HG02970 (cell line): Measurements from ENCODE around the gene TMEM30B.

Experiments
- ATAC-seq: cut with Tn5 transposase; IDR thresholded peaks from one replicate; pipeline ENCODE4 v1.9.1; 2021; ENCODE audit warnings: mild to moderate bottlenecking, moderate library complexity, moderate number of reproducible peaks; ENCODE audit not compliant: unreplicated experiment, low FRiP score

Gene TMEM30B

DNA sequence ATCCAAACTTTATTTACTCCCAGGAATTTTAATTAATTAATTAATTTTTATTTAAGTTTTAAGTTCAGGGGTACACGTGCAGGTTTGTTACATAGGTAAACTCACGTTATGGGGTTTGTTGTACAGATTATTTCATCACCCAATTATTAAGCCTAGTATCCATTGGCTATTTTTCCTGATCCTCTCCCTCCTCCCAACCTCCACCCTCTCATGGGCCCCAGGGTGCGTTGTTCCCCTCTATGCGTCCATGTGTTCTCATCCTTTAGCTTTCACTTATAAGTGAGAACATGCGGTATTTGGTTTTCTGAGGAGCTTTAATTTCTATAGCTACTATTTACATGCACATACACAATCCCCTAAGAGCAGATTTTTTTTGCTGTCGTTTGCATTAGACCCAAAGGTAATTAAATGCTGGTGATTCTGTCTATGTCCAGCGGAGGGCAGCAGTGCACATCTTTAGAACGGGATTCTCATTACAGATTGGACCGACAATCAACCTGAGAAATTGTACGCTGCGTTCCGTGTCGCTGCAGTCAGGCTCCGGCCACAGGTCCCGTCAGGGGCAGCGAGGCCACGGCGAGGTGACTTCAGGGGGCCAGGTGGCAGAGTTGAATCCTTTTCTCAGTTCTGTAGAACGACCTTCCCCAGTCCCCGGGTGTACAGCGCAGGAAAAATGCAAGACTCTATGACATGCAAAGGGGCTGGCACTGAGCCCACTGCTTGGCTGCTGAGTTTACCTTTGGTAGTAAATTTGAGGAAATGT, 11.6 kb downstream of the TMEM30B start:
- peak; percentile 79 for ATAC-seq

DNA sequence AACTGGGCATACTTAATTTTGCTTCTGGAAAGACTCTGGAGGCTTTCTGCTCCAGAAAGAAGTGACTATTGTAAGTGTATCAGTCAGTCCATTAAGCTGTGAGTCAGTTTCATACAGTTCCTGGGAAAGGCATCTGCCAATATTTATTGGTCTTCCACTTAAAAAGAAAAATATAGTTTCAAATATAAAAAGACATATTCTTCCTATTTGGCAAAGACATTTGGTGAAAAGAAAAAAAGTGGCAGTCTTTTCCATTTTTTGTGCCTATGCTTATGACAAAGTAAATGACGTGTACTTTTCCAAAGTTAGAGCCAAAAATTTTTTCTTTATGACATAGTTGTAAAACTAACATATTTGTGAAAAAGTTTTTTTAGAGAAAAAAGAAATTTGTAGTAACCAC, 12.3 kb downstream of the TMEM30B start:
- ATAC-seq, result no peak

DNA sequence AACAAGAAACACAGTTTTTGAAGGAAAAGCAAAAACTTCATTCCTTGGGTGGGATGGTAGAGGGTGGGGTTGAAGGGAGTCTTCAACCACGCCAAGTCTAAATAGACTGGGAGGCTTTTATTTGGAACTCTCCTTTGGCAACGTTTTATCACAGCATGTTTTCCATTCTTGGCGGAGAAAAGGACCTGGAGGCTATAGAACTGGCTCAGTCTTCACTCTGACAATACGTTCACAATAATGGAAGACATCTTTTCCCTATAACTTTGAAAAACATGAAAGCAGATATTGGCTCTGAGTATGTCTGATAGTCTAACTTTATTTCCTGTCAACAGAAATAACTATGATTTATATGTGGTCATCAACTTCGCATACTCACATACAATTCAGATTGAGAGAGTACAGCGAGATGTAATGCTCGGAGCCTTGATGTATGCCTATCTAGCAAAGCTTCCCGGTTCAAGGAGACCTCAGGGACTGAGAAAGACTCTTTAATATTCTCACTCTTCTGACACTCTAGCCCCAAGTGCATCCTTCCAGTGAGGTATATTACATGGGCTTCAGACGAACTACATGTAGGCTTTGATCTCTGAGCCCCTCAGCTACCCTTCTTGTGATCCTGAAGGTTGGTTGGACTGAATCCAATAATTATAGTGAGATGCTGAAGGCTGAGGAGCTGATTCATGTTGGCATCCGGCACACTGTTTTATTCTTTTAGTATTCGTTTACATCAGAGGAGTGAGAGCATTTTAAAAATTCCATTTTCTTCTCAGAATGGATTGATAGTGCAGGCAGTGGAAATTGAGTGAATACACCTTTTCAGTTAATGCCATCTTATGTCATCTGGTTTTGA, 14.0 kb downstream of the TMEM30B start:
- ATAC-seq, result no peak

DNA sequence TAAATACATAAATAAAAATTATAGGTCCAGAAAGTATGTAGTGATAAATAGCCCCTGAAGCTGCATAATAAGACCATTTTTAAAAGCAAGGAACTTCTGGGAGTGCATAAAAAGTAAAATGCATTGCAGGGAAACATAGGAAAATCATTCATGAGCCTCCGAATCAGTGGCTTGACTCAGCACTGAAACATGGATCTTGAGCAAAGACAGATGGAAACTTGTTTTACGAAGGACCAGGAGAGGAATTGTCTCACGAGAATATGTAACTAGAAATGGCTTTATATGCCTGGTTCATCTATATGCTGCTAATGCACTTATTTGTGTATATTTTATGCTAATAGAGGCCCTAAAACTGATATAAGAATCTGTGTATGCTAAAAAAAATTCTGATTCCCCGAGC, 14.7 kb downstream of the TMEM30B start:
- ATAC-seq, result no peak

DNA sequence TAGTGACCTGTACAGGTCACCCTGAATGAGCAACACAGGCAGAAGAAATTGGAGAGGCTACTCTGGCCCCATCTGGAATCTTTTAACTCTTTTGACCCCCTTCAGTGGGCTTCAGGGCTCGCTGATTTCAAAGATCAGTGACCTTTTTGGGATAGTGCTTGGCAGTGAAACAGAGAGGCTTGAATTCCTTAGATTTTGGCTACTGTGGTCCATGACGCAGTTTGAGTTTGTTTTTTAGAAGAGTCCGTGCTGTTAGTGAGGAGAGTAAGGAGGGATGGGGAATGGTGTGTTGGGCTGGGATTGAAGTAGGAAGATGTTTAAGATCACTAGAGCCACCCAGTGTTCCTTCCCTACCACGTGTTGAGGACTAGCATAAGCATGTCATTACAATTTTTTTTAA, 16.5 kb downstream of the TMEM30B start:
- no peak for ATAC-seq

DNA sequence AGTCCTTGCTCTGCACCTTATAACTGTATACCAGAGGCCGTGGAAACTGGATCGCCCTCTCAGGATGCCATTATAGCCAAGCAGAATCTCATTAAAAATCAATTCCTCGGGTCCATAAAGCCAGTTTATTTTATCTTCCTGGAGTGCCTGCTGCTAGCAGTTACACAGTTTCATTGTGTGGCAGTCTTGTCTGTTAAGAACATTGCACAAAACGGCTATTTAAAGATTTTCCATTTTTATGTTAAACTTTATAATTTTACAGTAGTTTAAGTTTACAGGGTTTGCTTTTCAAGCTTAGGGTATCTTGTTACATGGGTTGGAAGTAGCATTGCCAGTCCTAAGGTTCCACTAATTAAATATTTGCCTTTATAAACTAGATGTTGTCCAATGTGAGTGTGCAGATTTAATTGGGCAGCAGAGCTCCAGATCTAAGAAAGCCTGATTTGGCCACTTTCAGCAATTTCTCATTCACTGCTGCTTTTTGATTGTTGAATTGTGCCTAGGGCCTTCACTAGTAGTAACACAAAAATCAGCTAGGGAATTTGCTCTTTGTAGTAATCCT, 17.0 kb downstream of the TMEM30B start:
- no peak for ATAC-seq

DNA sequence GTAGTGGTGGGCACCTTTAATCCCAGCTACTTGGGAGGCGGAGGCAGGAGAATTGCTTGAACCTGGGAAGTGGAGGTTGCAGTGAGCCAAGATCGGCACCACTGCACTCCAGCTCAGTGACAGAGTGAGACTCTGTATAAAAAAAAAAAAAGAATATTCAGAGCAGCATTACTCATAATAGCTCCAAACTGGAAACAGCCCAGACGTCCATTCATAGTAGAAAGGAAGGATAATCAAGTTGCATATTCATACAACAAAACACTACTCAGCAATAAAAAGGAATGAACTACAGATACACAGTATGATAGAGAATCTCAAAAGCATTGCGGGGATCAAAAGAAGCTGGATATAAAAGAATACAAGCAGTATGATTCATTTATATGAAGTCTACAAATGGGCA, 19.1 kb downstream of the TMEM30B start:
- ATAC-seq, result no peak

DNA sequence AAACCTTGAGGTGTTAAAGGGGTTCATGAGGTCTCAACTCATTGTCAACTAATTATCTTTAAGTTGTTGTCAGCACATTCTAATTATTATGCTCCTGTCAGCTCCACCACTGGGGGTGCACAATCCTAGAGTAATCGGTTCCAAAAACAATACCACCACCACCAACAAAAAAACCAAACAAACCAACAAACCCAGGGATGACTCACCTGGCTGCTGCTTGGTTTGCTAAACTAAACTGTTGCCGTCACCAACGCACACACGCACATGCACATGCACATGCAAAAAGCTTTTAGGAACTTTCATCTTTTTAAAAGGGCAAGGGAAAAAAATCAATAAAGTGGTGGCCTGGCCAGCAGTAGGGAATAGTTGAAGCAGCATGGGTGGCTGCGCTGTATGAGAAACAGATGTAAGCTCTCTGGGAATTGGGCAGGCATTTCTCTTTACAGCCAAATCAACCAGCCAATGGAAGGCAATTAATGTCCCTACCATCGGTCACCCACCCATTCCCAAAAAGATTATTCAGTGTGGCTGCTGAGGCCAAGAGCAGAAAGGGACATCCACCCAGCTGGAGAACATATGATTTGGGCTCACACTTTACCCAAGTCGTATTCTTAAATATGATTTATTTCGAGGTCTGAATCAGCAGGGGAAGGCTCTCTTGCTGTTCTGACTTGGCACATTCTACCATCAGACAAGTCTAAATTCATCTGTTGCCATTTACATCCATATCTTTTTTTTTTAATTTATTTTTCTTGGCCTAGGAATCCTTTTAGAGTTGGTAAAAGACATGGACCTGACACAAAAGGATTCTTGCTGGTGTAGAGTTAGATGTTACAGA, 20.0 kb downstream of the TMEM30B start:
- no peak for ATAC-seq

DNA sequence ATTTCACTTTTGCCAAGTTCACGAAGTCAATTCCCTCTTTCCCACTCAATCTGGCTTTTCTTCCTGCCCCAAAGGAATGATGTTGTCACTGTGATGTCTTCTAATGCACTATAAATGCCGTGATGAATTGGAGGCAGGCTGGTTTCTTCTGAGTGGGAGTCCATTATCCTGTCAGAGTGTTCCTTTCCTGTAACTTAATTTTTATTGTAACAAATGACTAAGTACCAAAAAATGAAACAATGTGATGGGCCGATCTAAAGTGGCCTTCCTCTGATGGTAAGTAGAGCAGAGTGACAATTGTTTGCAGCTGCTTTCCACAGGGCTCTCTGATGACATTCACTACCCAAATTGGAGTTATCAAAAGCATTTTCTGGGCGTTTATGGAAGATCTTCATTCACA, 22.2 kb downstream of the TMEM30B start:
- ATAC-seq, result no peak

DNA sequence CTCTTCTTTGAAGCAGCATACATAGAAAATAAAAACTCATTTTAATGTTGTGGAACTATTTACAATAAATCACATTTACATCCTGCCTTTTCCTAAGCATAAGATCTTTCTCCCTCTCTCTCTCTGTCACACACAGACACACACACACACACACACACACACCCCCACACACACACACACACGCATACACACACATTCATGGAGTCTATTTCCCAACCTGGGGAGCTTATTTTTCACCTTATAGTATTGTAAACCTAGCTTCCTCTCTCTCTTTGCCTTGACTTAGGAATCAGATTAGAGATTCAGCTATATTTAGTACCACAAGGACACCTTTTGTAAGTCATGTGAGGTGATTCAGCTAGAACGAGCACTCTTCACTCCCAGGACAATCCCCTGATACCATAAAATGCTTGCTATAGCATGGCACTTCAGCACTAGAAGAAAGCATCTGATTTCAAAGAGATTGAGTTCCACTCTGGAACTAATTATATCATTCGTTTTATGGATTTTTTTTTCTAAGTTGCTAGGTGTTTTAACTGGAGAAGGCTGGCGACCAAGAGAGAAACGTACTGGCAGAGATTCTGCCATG, 23.6 kb downstream of the TMEM30B start:
- ATAC-seq, result no peak

DNA sequence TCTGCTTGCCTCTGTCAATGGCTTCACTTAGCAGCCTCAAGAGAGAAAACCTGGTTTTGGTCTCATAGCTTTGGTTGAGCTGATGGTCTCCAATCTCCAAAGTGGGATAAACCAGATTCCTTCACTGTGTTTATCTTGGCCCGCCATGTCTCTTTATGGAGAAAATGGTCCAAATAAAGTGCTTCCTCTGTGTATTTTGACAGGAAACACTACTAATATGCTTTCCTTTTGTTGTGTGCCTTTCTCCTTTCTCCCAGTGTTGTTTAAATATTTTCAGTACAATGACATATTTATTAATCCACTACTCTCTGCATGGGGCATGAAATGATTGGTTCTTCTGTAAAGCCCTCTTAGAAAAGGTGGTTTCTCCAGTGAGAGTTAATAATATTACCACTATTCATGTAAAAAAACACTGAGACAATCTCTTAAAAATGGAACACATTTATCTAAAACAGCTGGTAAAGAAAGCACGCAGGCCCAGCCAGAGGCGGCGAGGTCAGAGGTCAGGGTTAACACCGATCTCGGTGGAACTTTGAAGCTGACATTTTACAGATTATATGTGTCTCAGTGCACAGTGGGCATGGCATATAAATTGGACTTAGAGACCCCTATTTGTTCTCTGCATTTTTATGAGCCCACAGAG, 24.2 kb downstream of the TMEM30B start:
- ATAC-seq, result no peak

DNA sequence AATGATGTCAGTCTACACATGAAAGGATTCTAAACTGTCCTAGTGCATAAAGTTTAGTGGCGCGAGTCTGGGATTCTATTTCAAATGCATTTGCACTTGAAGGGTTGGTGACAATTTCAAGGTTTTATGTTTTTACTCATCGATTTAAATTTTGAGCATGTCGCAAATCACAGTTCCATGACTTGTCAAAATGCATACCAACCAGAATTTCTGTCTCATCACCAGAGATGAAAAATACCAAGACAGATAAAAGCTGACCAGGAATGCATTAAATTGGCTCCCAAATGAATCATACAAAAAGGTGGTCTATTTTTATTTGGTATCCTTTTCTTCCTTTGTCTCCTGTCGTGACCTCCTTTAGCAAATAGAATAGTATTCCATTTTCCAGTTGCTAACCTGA, 25.2 kb downstream of the TMEM30B start:
- no peak for ATAC-seq

DNA sequence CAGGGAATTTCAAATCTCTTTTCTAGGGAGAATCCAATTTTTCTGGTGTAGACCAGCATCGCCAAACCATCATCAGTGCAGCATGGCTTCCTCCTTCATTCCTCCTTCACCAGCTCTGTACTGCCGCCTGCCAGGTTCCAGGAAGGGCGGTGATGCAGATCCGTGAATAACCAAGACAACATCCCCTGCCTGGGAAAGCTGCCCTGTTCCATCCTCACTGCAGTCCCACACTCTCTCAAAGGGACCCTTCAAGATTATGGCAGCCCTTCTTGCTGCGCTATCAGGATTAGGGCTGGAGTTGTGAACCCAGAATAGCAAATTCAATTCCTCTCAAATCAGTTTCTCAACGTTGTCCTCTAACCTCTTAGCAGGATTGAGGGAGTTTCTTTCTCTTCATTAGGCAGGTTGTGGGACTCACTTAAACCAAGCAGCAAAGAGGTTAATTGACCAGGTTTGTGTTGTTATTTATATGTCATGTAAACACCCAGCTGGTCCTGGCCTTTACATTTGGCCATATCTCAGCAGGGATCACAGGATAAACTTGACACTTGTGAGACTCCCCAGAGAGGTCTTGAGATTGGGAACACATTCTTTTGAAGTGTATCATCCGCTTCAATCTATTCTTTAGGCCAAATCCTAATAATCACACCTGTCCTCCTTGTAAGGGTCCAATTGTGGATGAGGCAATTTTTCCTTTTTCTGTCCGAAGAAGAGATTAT, 26.2 kb downstream of the TMEM30B start:
- ATAC-seq, result no peak

DNA sequence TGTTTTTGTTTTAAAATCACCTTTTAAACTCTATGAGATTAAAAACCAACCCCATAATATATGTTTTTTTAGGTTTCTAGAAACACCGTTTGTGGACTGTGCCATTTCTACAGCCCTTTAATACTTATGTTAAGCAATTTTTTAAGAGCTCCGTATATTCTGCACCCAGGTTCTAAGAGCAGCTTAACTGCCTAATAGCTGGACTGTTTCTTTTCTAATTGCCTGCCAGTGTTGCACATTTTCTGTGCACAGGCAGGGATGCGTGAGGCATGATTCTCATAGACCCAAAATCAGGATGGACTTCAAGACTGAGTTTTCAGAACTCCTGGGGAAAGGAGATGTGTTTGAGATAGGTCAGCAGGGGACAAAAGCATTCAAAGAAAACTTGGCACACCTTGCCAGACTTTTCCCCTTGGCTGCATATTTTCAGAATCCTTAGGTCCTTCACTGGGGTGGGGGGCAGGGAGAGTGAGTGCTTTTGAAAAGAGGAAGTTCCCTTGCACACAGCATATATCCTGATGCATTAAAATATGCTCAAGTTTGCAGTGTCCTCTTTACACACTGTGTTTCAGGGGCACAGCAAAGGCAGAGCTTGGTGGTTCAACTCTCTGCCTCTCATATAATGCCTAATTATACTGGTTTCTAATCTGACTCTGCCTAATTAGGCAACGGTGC, 27.9 kb downstream of the TMEM30B start:
- no peak for ATAC-seq

DNA sequence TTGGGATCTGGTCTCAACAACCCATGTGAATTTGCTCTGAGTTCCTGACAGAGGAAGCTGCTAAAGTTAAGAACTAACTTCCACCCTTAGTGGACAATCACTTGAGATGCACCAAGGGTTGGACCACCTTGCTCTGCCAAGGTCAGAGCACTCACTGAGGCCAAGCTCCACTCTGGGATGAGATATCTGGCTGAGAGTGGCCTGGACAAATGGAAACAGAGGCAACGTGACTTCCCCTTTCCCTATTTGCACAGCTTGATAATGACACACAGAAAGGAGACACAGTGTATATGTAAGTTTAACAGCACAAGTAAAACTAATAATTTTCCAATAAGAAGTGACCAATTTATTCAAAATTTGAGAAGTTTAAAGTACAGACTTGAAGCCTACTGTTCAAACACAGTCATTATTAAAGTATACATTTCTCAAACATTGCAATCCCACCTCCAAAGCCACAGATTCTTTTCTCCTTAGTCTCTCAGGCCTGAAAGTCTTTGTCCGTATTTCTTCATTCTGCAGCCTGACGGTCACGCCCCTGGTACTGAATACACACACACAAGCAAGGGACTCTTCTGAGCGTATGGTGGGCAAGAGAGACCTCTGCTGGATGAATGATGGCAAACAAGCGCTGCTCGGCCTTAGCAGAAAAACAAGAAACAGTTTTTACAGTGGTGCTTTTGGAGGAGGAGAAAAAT, 28.6 kb downstream of the TMEM30B start:
- peak; percentile 77 for ATAC-seq

DNA sequence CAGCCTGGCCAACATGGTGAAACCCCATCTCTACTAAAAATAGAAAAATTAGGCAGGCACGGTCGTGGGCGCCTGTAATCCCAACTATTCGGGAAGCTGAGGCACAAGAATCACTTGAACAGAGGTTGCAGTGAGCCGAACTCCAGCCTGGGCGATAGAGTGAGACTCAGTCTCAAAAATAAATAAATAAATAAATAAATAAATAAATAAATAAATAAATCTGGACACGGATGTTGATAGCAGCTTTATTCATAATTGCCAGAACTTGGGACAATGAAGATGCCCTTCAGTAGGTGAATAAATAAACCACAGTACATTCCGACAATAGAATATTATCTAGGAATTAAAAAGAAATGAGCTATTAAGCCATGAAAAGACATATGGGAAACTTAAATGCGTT, 31.1 kb downstream of the TMEM30B start:
- no peak for ATAC-seq

DNA sequence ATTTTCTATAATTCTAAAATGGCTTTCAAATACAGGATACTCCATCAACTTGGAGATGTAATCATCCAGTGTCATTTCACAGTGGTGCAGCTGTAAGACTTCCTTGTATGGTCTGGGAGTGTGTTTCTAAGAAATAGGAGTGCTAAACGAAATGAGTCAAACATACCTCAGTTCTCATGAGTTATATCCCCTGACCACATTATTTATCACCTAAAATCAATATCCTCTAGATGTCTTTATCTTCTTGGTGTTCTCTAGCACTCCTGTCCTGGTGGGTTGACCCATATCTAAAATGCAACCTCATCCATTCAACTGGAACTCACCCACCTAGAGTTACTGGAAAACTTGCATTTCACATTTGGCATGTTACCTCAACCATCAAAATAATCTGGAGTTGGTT, 33.2 kb downstream of the TMEM30B start:
- ATAC-seq, result no peak

DNA sequence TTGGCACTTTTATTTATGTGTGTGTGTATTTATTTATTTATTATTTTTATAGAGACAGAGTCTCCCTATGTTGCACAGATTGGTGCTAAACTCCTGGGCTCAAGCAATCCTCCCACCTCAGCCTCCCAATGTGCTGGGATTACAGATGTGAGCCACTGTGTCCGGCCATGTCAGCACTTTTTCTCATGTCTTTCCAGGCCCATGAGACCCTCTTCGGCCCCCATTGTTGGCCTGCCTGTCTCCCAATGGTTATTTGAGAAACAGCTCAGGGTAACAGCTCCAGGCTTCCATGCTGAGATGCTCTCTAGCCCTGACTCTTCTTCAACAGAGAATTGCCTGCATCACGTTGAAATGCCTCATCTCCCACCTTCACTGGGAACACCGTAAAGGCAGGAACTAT, 34.4 kb downstream of the TMEM30B start:
- no peak for ATAC-seq
